ENCODE results near the gene HPDL.

HPDL gene

DNA sequence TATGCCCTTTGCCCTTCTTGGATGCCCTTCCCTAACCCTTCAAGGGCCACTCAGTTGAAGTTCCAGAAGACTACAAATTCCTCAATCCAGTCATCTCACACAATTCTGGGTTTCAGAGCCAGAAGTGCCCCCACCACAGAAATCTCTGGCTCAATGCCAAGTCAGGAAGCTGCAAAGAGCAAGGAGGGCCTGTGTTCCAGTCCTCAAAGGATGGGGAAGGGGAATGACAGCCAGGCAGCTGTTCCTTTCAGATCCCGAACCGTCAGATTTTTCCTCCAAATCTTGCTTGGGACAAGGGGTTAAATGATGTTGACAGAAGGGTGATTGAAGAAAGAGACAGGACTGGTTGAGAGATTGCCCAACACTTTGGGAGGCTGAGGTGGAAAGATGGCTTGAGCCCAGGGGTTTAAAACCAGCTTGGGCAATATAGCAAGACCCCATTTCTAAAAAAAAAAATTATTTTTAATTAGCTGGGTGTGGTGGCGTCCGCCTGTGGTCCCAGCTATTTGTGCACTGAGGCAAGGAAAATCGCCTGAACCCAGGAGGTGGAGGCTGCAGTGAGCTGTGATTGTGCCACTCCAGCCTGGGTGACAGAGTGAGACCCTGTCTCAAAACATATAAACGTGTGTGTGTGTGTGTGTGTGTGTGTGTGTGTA, 716 bp upstream of the HPDL start:
- no peak for DNase-seq

DNA sequence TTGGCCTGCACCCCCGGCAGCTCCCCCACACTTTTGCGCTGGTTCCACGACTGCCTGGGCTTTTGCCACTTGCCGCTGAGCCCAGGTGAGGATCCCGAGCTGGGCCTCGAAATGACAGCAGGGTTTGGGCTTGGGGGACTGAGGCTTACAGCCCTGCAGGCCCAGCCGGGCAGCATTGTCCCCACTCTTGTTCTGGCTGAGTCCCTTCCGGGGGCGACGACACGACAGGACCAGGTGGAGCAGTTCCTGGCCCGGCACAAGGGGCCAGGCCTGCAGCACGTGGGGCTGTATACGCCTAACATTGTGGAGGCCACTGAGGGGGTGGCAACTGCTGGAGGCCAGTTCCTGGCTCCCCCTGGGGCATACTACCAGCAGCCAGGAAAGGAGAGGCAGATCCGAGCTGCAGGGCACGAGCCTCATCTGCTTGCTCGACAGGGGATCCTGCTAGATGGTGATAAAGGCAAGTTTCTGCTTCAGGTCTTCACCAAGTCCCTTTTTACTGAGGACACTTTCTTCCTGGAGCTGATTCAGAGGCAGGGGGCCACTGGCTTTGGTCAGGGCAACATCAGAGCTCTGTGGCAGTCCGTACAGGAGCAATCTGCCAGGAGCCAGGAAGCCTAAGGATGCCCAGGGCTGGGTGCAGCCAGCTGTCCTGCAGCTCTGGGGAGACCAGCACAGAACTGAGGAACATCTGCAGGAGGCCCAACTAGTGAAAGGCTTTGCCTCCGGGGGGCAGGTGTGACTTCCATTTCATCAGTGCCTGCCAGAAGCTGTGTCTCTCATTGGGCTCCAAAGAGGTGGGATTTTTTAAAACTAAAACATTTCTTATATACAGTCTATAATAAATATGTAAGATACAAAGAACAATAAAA, 1.2 kb downstream of the HPDL start:
- no peak for DNase-seq

- DNase-seq: no peak
Measured at GRCh38 chr1:45328680-45329079, 2.0 kb downstream of the HPDL start.

GRCh38 chr1:45329445-45329844, 2.8 kb downstream of the HPDL start:
- no peak for DNase-seq

GRCh38 chr1:45331436-45332345, 5.0 kb downstream of the HPDL start:
- DNase-seq: no peak

DNA sequence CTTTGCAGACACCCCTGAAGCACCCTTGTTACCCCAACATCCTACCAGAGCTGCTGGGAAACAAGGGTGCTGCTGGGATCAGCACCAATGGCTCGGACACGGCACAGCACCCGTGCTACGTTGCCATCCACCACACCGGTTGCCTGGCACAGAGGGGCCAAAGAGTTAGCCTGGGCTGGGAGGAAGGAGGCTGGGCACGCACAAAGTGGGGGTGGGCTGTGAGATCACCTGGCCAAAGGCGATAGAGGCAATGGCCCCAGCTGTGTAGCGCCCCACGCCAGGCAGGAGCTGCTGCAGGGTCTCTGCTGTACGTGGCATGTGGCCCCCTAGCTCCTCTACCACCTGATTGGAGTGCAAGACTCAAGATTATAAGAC, 5.6 kb downstream of the HPDL start:
- no peak for DNase-seq

DNA sequence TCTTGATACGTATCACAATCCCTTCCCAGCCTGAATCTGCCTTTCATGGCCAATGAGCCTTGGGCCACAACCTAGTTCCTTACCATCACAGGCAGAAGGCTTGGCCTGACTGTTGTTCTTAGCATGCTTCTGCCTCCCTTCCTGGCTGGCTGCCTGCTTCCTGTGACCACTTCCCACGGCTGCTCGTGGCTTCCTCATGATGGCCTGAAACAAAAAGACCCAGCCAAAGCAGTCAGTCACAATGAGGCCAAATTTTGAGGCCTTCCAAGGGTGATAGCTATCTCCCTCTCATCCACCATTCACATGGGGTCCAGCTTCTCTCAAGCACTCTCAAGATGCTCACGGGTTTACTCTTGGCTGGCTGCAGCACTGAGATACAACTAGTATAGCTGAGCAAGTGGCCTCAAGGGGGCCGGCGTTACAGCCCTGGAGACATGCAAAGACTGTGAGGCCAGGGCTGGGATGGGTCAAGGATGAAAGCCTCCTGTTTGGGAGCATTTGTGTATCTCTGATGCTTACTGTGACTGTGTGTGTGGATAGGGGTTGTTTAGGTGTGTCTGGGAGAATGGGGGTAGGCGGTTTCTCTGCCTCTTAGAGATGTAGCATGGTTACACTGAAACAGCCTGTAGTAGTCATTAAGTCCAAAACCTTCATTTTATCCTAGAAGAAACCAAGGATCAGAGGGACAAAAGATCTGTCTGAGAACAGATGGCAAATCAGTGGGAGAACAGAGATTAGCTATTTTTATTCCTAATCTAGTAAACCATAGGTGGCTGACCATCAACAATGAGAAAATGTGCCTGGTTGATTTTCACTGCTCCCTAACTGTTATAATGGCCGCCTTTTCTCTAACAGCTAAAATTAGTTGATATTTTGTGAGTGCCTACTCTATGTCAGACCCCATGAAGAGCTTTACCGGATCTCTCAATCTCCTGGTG, 7.9 kb downstream of the HPDL start:
- DNase-seq: no peak

DNA sequence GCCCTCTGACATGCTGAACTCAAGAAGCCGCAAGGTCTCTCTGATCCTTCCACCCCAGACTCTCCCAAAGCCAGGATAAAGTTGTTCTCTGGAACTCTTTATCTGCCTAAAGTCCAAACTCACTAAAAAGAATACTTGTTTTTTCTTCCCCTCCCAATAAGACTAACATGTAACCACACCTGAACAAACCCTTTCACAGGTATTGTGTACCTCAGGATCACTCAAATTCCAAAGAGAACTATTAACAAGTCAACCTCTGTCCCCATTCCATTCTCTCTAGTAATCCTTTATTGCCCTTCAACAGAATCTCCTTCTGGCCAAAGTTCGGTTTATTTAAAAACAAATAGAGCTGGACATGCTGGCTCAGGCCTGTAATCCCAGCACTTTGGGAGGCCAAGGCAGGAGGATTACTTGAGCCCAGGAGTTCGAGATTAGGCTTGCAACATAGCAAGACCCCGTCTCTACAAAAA, 9.2 kb downstream of the HPDL start:
- DNase-seq: no peak

GRCh38 chr1:45337630-45338325, 11.1 kb downstream of the HPDL start:
- no peak for DNase-seq

GRCh38 chr1:45339789-45340558, 13.3 kb downstream of the HPDL start, which contains the start of the genes MUTYH and TOE1:
TSS of gene MUTYH (minus strand) at chr1:45340440. CDS start at chr1:45334505, 5,935 bp downstream.
TSS of gene TOE1 (plus strand) at chr1:45340170. CDS start at chr1:45340253, 83 bp downstream.
- peak; percentile 93 for DNase-seq

DNA sequence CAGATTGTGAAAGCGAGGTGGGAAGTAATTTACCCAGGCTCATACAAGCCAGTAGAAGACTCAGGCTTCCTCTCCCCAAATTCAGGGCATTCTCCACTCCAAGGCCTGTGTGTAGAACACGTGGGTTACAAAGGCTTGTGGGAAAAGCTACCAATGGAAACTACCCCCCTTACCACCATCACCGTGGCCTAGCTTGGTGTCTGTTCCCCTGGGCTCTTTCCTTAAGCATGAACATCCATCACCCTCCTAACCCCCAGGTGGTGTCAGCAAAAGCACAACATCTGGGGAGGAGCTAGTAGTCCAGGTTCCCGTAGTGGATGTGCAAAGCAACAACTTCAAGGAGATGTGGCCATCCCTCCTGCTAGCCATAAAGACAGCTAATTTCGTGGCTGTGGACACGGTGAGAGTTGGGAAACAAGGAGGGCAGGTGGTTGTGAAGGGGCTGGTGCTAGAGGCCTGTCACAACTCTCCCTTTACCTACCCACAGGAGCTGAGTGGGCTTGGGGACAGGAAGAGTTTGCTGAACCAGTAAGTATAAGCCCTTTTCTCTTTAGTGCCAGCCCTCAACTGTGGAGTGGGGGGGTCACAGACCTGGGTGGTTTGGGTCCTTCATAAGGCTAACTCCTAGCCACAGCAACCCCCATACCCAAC, 14.2 kb downstream of the HPDL start:
- DNase-seq: no peak

DNA sequence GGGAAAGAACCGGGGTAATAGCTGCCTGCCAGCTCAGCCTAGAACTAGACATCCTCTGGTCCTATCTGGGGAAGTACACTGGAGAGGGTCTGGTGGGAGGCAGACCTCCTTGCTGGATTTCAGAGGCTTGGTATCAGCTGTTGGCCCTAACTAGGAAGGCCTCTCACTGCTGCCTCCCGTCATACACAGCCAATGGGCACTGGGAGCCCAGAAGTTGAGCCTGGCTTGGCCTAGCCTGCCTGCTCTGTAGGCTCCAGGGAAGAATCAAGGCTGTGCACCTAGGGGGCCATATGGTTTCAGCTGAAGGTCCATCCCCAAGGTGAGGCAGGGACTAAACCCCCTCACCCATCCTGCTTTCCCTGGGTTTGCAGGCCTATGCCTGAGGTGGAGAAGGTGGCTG, 17.8 kb downstream of the HPDL start:
- no peak for DNase-seq

DNA sequence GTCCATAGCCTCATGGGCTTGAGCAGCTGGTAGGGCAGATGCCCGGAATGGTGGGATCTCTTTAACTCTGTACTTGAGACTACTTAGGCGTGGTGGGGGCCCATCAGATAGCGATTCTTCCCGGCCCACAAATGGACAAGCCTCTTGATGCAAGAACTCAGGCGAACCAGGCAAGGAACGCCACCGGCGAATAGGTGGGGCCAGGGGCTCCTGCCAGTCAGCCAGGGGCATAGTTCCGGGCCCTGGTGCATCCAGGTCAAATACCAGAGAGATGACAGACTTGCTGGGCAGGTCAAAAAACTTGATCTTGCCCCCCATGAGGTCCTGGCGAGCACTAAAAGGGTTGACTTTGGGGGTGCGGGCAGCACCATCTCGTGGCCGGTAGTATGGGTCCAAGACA, 18.3 kb downstream of the HPDL start:
- DNase-seq: no peak

DNA sequence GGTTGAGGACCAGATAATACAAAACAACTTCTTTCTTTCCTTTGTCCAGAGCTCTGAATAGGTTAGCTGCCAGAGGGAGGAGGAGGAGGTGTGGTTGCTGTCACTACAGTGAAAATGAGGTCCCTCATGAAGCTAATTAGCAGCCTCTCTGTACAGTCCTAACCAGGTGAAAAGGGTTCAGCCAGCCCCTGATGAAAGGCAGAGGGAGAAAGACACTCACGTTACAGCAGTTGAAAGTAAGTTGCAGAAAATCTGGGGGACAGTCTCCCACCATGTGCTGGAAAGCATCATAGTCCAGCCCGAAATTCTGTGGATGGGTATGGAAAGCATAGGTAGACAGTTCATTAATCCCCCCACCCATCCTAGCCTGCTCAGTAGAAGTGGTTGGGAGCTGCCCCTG, 19.8 kb downstream of the HPDL start:
- DNase-seq: no peak

DNA sequence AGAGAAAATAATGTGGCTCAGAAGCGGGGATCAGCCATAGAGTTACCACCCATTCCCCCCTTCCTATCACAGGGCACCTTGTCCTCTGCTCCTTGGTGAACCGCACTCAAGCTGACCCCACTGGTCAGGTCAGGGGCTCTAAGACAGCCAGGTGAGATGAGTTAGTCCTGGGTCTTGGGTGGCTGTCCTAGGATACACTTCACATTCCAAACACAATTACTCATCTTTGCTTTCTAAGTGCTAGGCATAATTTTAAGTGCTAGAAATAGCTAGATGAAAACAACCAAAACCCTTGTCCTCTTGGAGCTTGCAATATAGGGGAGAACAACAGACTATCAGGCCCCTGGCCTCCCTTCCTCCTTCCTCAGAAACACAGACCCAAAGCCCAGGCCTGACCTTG, 21.3 kb downstream of the HPDL start:
- DNase-seq: no peak

GRCh38 chr1:45348609-45348965, 21.9 kb downstream of the HPDL start:
- DNase-seq: no peak

GRCh38 chr1:45348966-45349677, 22.4 kb downstream of the HPDL start:
- DNase-seq: no peak

DNA sequence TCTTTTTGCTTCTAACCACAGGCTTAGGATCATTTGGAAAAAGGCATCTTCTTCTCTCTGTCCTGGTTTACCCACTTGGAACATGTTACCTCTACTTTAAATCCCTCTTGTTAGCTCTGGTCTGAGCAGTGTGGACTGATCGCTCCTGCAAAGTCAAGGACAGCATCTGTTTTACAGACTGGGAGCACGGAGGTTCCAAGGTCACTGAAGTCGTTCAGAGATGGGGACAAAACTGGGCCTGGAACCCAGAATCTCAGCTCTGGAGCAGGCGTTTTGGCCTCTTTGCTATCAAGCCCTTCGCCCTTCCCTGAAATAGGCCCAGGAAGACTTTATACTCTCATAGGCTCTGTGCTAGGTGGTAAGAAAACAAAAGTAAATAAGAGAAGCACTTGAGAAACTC, 24.8 kb downstream of the HPDL start:
- no peak for DNase-seq

GRCh38 chr1:45353685-45354084, 27.0 kb downstream of the HPDL start:
- no peak for DNase-seq

Measured in T1000 (cell line).